22Rv1 (cell line): Measurements from ENCODE around the gene PLP1.
"Not testable (repeated sequence)": the region's sequence is repeated elsewhere in the genome, so short reads cannot be mapped to it uniquely, and the experiment has no call there.

Source experiments
- H3K27ac ChIP-seq: fragments of 450-650 bp; 2 replicates; pipeline ENCODE4 v1.5.1; 2017
- CTCF ChIP-seq: fragments of 450-650 bp; IDR thresholded peaks from 2 replicates; pipeline ENCODE4 v1.5.1; 2017; ENCODE audit warnings: mild to moderate bottlenecking
- ZFX ChIP-seq: fragments of 450-650 bp; IDR thresholded peaks from 2 replicates; pipeline ENCODE4 v1.6.1; 2017; ENCODE audit warnings: antibody characterized with exemption, borderline replicate concordance

Gene PLP1

GRCh38 chrX:103792916-103793544, 16.4 kb downstream of the PLP1 start:
- no peak overlapping the region for H3K27ac ChIP-seq
- TF ChIP-seq CTCF, result no peak
- TF ChIP-seq ZFX, result no peak

- TF ChIP-seq ZFX, result no peak
- no peak for TF ChIP-seq CTCF
- no peak overlapping the region for H3K27ac ChIP-seq
Measured at GRCh38 chrX:103793545-103793940, 16.9 kb downstream of the PLP1 start.

- H3K27ac ChIP-seq, result no peak overlapping the region
- TF ChIP-seq ZFX, result no peak
Measured at GRCh38 chrX:103794119-103794518, 17.5 kb downstream of the PLP1 start.

- H3K27ac ChIP-seq, result no peak overlapping the region
- no peak for TF ChIP-seq ZFX
- no peak for TF ChIP-seq CTCF
Measured at GRCh38 chrX:103797691-103798090, 21.1 kb downstream of the PLP1 start.

- no peak overlapping the region for H3K27ac ChIP-seq
- TF ChIP-seq CTCF, result no peak
- no peak for TF ChIP-seq ZFX
Measured at GRCh38 chrX:103800318-103800717, 23.7 kb downstream of the PLP1 start.

- no peak for TF ChIP-seq ZFX
- no peak overlapping the region for H3K27ac ChIP-seq
Measured at GRCh38 chrX:103805860-103806259, 29.2 kb downstream of the PLP1 start.

- H3K27ac ChIP-seq, result no peak overlapping the region
- TF ChIP-seq ZFX (no peak), CTCF (no peak)
Measured at GRCh38 chrX:103806862-103807474, 30.3 kb downstream of the PLP1 start.

- TF ChIP-seq ZFX (no peak), CTCF (no peak)
- H3K27ac ChIP-seq, result no peak overlapping the region
Measured at GRCh38 chrX:103811858-103812257, 35.2 kb downstream of the PLP1 start.

- H3K27ac ChIP-seq, result not testable (repeated sequence)
Measured at GRCh38 chrX:103817101-103817500, 40.5 kb downstream of the PLP1 start.
